ENCODE measurements around the gene OMA1. TPM values are rescaled to one million over a fixed set of nuclear protein-coding genes. Genes with fewer than 3 reads are reported as not detected.

OMA1 gene
- 10 to 100 TPM; 31.3 to 50.4 (median 43.9) TPM for total RNA-seq
- 102 TPM for total RNA-seq (2013)
- 7.1 to 56.6 (median 30.3) reads per million in 29 experiments for total RNA-seq

- Mint-ChIP-seq H3K27ac (peak within 1 kb of the TSS; percentile 96 to 98), H3K27me3 (peaks cover 0 to 2% of the 10 kb centered on the region in 2 donors), H3K9me3 (no peaks in the 10 kb centered on the region), H3K4me3 (peak within 1 kb of the TSS; percentile 92), H3K4me1 (peaks cover 24 to 32% (median 27%) of the 10 kb centered on the region in 3 donors), H3K36me3 (no peaks in the 10 kb centered on the region)
- Histone ChIP-seq H3K4me1 (ENCODE audit: control insufficient read depth in 1 of 2, extremely low read depth in 1 of 2, insufficient read depth in 2 of 2, low read length in 2 of 2) (peaks cover 3 to 17% of the 10 kb centered on the region in 2 experiments), H3K27me3 (replicated peaks in 1 of 2; ENCODE audit: control insufficient read depth in 2 of 2, extremely low read depth in 1 of 2, insufficient read depth in 2 of 2, low read length in 1 of 2) (no peaks in the 10 kb centered on the region), H3K27ac (ENCODE audit: low read length) (peak within 1 kb of the TSS; percentile 98), H3K36me3 (ENCODE audit: control insufficient read depth in 2 of 2, extremely low read depth in 1 of 2, insufficient read depth in 1 of 2, low read length in 1 of 2) (no peaks in the 10 kb centered on the region), H3K4me3 (ENCODE audit: control insufficient read depth in 1 of 2, extremely low read depth in 1 of 2, low read length in 1 of 2) (peak within 1 kb of the TSS; percentile 77 to 78), H3K9me3 (no peaks in the 10 kb centered on the region)
- CTCF ChIA-PET, result interaction anchor here (0.5 to 4.2 kb wide), 13 partner anchors 19 to 1716 kb away, joined by 3 to 33 read pairs (median 4); no protein-coding TSS in a partner anchor
- WGBS (ENCODE audit: insufficient coverage), result 0% methylated on average over 41 of the region's 46 CpGs
- peak; percentile 94 to 99 (median 97) for DNase-seq
- ATAC-seq (replicated peaks in 1 of 4), result peak; percentile 93 to 94 (median 93)
- POLR2A ChIA-PET, result interaction anchor here in 1 of 2 donors (0.6 kb wide), 1 partner anchor 237 kb away, joined by 7 read pairs; the partner anchor contains the start of gene JUN
These were observed at the start of gene OMA1 for GRCh38 chr1:58546520-58547308. Gene OMA1, minus strand, starts transcription at chr1:58546726. Its CDS starts 7,432 bp downstream, at chr1:58539294.

DNA sequence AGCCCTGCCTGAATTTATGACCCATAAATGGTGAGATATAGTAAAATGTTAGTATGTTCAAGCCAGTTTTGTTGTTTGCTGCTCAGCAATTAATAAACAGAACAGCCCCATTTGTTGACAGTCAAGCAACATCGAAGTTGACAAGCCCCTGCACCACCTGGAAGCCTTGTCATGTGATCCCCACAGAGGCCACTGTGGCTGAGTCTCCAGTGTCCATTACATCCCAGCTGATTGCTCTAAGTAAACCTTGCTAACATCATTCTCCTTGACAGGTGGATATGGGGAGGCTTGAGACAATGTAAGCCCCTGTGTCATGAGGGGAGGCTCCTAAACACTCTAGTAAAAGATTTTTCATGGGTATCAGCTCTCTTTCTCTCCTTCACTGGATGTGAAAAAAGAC lies 48.0 kb upstream of the OMA1 start:
- Histone ChIP-seq H3K27ac (ENCODE audit: low read length) (no peak overlapping the region), H3K36me3 (ENCODE audit: control insufficient read depth in 2 of 2, extremely low read depth in 1 of 2, insufficient read depth in 1 of 2, low read length in 1 of 2) (no peaks in the 10 kb centered on the region), H3K4me1 (ENCODE audit: control insufficient read depth in 1 of 2, extremely low read depth in 1 of 2, insufficient read depth in 2 of 2, low read length in 2 of 2) (no peaks in the 10 kb centered on the region), H3K4me3 (ENCODE audit: control insufficient read depth in 1 of 2, extremely low read depth in 1 of 2, low read length in 1 of 2) (no peak overlapping the region), H3K27me3 (replicated peaks in 1 of 2; ENCODE audit: control insufficient read depth in 2 of 2, extremely low read depth in 1 of 2, insufficient read depth in 2 of 2, low read length in 1 of 2) (peaks cover 0 to 19% of the 10 kb centered on the region in 2 experiments), H3K9me3 (no peaks in the 10 kb centered on the region)
- Mint-ChIP-seq H3K27ac (no peak overlapping the region), H3K4me1 (peaks cover 0 to 5% (median 0%) of the 10 kb centered on the region in 3 donors), H3K4me3 (no peak overlapping the region), H3K27me3 (peaks cover 35 to 39% of the 10 kb centered on the region in 2 donors), H3K9me3 (peaks cover 0 to 3% (median 0%) of the 10 kb centered on the region in 3 donors), H3K36me3 (no peaks in the 10 kb centered on the region)
- 33% methylated on average over 1 of the region's 1 CpG for WGBS (ENCODE audit: insufficient coverage)
- ChIA-PET POLR2A (no interaction called here), CTCF (no interaction called here)
- no peak for DNase-seq
- no peak for ATAC-seq (replicated peaks in 1 of 4)

- ChIA-PET POLR2A (interaction anchor here in 1 of 2 donors (0.5 kb wide), 1 partner anchor 1240 kb away, joined by 3 read pairs; no protein-coding TSS in a partner anchor), CTCF (no interaction called here)
- Mint-ChIP-seq H3K36me3 (no peaks in the 10 kb centered on the region), H3K4me3 (no peak overlapping the region), H3K4me1 (no peaks in the 10 kb centered on the region), H3K27me3 (peaks cover 19 to 20% of the 10 kb centered on the region in 2 donors), H3K9me3 (no peaks in the 10 kb centered on the region), H3K27ac (no peak overlapping the region)
- WGBS (ENCODE audit: insufficient coverage), result no CpG with 5 or more reads among the region's 5 CpGs
- Histone ChIP-seq H3K27me3 (replicated peaks in 1 of 2; ENCODE audit: control insufficient read depth in 2 of 2, extremely low read depth in 1 of 2, insufficient read depth in 2 of 2, low read length in 1 of 2) (peaks cover 0 to 26% of the 10 kb centered on the region in 2 experiments), H3K4me1 (ENCODE audit: control insufficient read depth in 1 of 2, extremely low read depth in 1 of 2, insufficient read depth in 2 of 2, low read length in 2 of 2) (no peaks in the 10 kb centered on the region), H3K36me3 (ENCODE audit: control insufficient read depth in 2 of 2, extremely low read depth in 1 of 2, insufficient read depth in 1 of 2, low read length in 1 of 2) (no peaks in the 10 kb centered on the region), H3K4me3 (ENCODE audit: control insufficient read depth in 1 of 2, extremely low read depth in 1 of 2, low read length in 1 of 2) (no peak overlapping the region), H3K27ac (ENCODE audit: low read length) (no peak overlapping the region), H3K9me3 (no peaks in the 10 kb centered on the region)
- no peak for ATAC-seq (replicated peaks in 1 of 4)
- no peak for DNase-seq
These were observed 46.1 kb upstream of the OMA1 start for GRCh38 chr1:58592522-58593134.

DNA sequence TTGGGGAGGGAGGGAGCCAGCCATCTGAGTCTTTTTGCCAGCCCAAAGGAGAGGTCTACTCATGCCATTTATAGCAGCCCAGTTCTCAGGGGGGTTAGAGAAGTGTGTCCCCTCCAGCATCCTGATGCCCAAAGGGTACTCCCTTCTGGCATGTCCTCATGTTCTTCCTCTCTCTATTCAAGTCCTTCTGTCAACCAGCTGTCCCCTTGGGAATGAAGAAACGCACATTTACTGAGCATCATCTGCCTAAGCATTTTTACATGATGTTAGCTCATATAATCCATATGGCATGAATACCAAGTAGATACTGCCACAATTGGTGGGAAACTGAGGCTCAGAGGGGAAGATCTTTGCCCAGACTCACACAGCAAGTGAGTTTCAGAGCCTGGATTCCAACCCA lies 45.3 kb upstream of the OMA1 start:
- Mint-ChIP-seq H3K4me1 (no peaks in the 10 kb centered on the region), H3K4me3 (no peak overlapping the region), H3K36me3 (no peaks in the 10 kb centered on the region), H3K9me3 (no peaks in the 10 kb centered on the region), H3K27ac (no peak overlapping the region), H3K27me3 (peaks cover 14 to 22% of the 10 kb centered on the region in 2 donors)
- no CpG with 5 or more reads among the region's 1 CpG for WGBS (ENCODE audit: insufficient coverage)
- DNase-seq, result no peak
- POLR2A ChIA-PET, result no interaction called here
- CTCF ChIA-PET, result no interaction called here
- Histone ChIP-seq H3K27ac (ENCODE audit: low read length) (no peak overlapping the region), H3K4me1 (ENCODE audit: control insufficient read depth in 1 of 2, extremely low read depth in 1 of 2, insufficient read depth in 2 of 2, low read length in 2 of 2) (no peaks in the 10 kb centered on the region), H3K36me3 (ENCODE audit: control insufficient read depth in 2 of 2, extremely low read depth in 1 of 2, insufficient read depth in 1 of 2, low read length in 1 of 2) (no peaks in the 10 kb centered on the region), H3K27me3 (replicated peaks in 1 of 2; ENCODE audit: control insufficient read depth in 2 of 2, extremely low read depth in 1 of 2, insufficient read depth in 2 of 2, low read length in 1 of 2) (peaks cover 0 to 26% of the 10 kb centered on the region in 2 experiments), H3K9me3 (no peaks in the 10 kb centered on the region), H3K4me3 (ENCODE audit: control insufficient read depth in 1 of 2, extremely low read depth in 1 of 2, low read length in 1 of 2) (no peak overlapping the region)
- no peak for ATAC-seq (replicated peaks in 1 of 4)

DNA sequence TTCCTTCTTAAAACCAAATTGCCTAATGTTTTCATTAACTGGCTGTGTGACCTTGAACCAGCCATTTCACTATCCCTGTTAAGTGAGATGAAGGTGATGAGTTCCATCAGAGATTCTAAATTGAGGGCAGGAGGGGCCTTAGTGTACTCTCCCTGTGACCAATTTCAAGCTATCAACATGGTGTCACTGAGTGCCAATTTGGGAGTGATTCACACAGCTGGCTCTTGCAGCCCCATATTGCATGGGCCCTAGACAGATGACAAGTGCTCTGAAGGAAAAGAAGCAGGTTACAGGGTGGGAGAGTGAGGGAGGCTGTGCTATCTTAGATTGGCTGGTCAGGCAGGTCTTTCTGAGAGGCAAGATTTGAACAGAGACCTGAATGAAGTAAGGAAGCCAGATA lies 43.5 kb upstream of the OMA1 start:
- no peaks in the 10 kb centered on the region for H3K9me3 ChIP-seq
- no peak overlapping the region for H3K27ac ChIP-seq (ENCODE audit: low read length)
- no peak overlapping the region for H3K4me3 Mint-ChIP-seq
- DNase-seq (no peak), ATAC-seq (replicated peaks in 1 of 4) (no peak)
- peaks cover 0 to 29% of the 10 kb centered on the region in 2 experiments for H3K27me3 ChIP-seq (replicated peaks in 1 of 2; ENCODE audit: control insufficient read depth in 2 of 2, extremely low read depth in 1 of 2, insufficient read depth in 2 of 2, low read length in 1 of 2)
- H3K27me3 Mint-ChIP-seq, result peaks cover 14 to 29% of the 10 kb centered on the region in 2 donors
- H3K4me3 ChIP-seq (ENCODE audit: control insufficient read depth in 1 of 2, extremely low read depth in 1 of 2, low read length in 1 of 2), result no peak overlapping the region
- H3K27ac Mint-ChIP-seq, result no peak overlapping the region
- H3K36me3 ChIP-seq (ENCODE audit: control insufficient read depth in 2 of 2, extremely low read depth in 1 of 2, insufficient read depth in 1 of 2, low read length in 1 of 2), result no peaks in the 10 kb centered on the region
- no peaks in the 10 kb centered on the region for H3K9me3 Mint-ChIP-seq
- ChIA-PET CTCF (no interaction called here), POLR2A (no interaction called here)
- no peaks in the 10 kb centered on the region for H3K4me1 ChIP-seq (ENCODE audit: control insufficient read depth in 1 of 2, extremely low read depth in 1 of 2, insufficient read depth in 2 of 2, low read length in 2 of 2)
- no peaks in the 10 kb centered on the region for H3K36me3 Mint-ChIP-seq
- H3K4me1 Mint-ChIP-seq, result no peaks in the 10 kb centered on the region

DNA sequence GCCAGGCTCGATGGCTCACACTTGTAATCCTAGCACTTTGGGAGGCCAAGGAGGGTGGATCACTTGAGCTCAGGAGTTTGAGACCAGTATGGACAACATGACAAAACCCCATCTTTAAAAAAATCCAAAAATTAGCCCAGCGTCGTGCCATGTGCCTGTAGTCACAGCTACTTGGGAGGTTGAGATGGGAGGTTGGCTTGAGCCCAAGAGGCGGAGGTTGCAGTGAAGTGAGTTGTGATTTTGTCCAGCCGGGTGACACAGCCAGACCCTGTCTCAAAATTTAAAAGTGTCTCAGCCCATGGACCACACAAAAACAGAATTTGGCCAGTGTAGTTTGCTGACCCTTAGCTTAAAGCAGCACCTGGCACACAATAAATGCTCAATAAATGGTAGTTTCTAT lies 41.9 kb upstream of the OMA1 start:
- Mint-ChIP-seq H3K9me3 (no peaks in the 10 kb centered on the region), H3K36me3 (no peaks in the 10 kb centered on the region), H3K27me3 (peaks cover 18 to 32% of the 10 kb centered on the region in 2 donors), H3K4me1 (no peaks in the 10 kb centered on the region), H3K27ac (no peak overlapping the region), H3K4me3 (no peak overlapping the region)
- POLR2A ChIA-PET, result no interaction called here
- Histone ChIP-seq H3K4me1 (ENCODE audit: control insufficient read depth in 1 of 2, extremely low read depth in 1 of 2, insufficient read depth in 2 of 2, low read length in 2 of 2) (no peaks in the 10 kb centered on the region), H3K27me3 (replicated peaks in 1 of 2; ENCODE audit: control insufficient read depth in 2 of 2, extremely low read depth in 1 of 2, insufficient read depth in 2 of 2, low read length in 1 of 2) (peaks cover 0 to 28% of the 10 kb centered on the region in 2 experiments), H3K27ac (ENCODE audit: low read length) (no peak overlapping the region), H3K36me3 (ENCODE audit: control insufficient read depth in 2 of 2, extremely low read depth in 1 of 2, insufficient read depth in 1 of 2, low read length in 1 of 2) (no peaks in the 10 kb centered on the region), H3K4me3 (ENCODE audit: control insufficient read depth in 1 of 2, extremely low read depth in 1 of 2, low read length in 1 of 2) (no peak overlapping the region), H3K9me3 (no peaks in the 10 kb centered on the region)
- WGBS (ENCODE audit: insufficient coverage), result no CpG with 5 or more reads among the region's 5 CpGs
- ATAC-seq (replicated peaks in 1 of 4) (no peak), DNase-seq (no peak)
- CTCF ChIA-PET, result no interaction called here

All from T-cell (primary cell).